Neural progenitor cell (in vitro differentiated cells): Measurements from ENCODE around the gene FBXL13.

Source experiments
- EZH2 ChIP-seq: fragments of 200-600 bp; sonication (generic); IDR thresholded peaks from 2 replicates; pipeline ENCODE4 v1.6.1; 2017; ENCODE audit warnings: antibody characterized with exemption, mild to moderate bottlenecking, moderate library complexity
- EZH2phosphoT487 ChIP-seq: fragments of 200-600 bp; sonication (generic); IDR thresholded peaks from 2 replicates; pipeline ENCODE4 v1.6.1; 2017; ENCODE audit warnings: antibody characterized with exemption
- TF ChIP-seq, protein P1 (sequence below): fragments of 200-600 bp; sonication (generic); IDR thresholded peaks from 2 replicates; pipeline ENCODE4 v1.5.1; 2017; ENCODE audit warnings: antibody characterized with exemption, mild to moderate bottlenecking

DNA sequence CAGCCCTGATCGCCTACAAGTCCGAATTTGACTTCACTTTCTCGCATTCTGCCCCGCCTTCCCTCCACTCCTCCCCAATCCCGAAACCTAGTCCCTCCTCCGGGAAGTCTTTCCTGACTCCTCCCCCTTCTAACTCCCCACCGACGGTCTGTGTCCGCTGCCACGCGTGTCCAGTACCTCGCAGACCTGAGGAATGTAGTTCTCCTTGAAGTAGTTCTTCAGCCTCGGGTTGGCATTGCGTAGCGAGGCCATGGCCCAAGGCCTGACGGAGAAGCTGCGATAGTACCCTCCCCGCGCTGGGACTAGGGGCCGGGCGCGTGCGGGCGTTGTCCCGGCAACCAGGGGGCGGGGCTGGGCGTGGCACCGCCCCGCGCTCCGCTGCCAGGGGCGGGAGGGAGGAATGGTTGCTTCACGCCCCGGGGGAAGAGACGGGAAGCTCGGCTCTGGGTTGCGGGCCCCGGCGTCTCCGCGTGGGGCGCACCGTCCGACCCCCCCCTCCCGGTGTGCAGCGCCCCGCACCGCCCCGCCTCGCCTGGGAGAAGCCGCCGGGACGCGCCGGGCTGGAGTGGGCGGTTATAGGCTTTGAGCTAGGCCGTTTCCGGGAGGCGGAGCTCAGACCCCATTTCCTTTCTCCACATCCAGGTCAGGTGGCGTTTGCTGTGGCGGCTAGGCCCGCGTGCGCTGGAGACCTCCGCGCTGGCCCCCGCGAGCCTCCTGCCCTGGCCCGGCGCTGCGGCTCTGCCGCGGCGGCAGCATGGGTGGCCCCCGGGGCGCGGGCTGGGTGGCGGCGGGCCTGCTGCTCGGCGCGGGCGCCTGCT lies at the start of gene FBXL13, which contains the start of gene ARMC10:
- no peak for TF ChIP-seq EZH2
- TF ChIP-seq, protein P1, sequence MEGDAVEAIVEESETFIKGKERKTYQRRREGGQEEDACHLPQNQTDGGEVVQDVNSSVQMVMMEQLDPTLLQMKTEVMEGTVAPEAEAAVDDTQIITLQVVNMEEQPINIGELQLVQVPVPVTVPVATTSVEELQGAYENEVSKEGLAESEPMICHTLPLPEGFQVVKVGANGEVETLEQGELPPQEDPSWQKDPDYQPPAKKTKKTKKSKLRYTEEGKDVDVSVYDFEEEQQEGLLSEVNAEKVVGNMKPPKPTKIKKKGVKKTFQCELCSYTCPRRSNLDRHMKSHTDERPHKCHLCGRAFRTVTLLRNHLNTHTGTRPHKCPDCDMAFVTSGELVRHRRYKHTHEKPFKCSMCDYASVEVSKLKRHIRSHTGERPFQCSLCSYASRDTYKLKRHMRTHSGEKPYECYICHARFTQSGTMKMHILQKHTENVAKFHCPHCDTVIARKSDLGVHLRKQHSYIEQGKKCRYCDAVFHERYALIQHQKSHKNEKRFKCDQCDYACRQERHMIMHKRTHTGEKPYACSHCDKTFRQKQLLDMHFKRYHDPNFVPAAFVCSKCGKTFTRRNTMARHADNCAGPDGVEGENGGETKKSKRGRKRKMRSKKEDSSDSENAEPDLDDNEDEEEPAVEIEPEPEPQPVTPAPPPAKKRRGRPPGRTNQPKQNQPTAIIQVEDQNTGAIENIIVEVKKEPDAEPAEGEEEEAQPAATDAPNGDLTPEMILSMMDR, result peak; percentile 19
- TF ChIP-seq EZH2phosphoT487, result no peak
